Pancreas (tissue), 10 donors: Measurements from ENCODE around the gene TSPAN14. TPM values are rescaled to one million over a fixed set of nuclear protein-coding genes. Genes with fewer than 3 reads are reported as not detected.
"Not testable (repeated sequence)": the region's sequence is repeated elsewhere in the genome, so short reads cannot be mapped to it uniquely, and the experiment has no call there.

Experiments used
- ATAC-seq, 4 donors: fragments of 200-7000 bp; cut with Tn5 transposase; one replicate each; pipeline versions ENCODE4 v1.8.0 to v1.9.1; 2020; ENCODE audit warnings: mild to moderate bottlenecking in 4 of 4, moderate library complexity in 4 of 4
- DNase-seq, 6 donors: peaks; one replicate each; pipeline ENCODE4 v3.0.0-alpha.2; 2020
- FAIRE-seq: peaks from 2 replicates; lab custom pipeline; 2012; peaks lifted over from hg19 to GRCh38; lab: Jason Lieb, UNC
- H3K27ac ChIP-seq, 4 donors: fragments of 200-600 bp; sonication (generic); 1 replicate in 3 of 4; 2 replicates in 1 of 4; pipeline versions ENCODE4 v1.5.0 to v1.8.0; 2020
- H3K27me3 ChIP-seq, 4 donors: fragments of 200-600 bp; one replicate each; pipeline ENCODE4 v1.8.0; 2021
- H3K36me3 ChIP-seq, 3 donors: fragments of 200-600 bp; sonication (generic) in 1 of 3; one replicate each; pipeline versions ENCODE4 v1.5.0 to v1.8.0; 2020 to 2021
- H3K4me1 ChIP-seq, 3 donors: fragments of 200-600 bp; one replicate each; pipeline ENCODE4 v1.8.0; 2021
- H3K4me3 ChIP-seq, 4 donors: fragments of 200-600 bp; sonication (generic) in 2 of 4; one replicate each; pipeline versions ENCODE4 v1.5.0 to v1.8.0; 2020 to 2021
- H3K9me3 ChIP-seq, 4 donors: fragments of 200-600 bp; one replicate each; pipeline ENCODE4 v1.8.0; 2021
- WGBS, 2 donors: extraction: QIAGEN DNeasy Blood & Tissue Kit; methylation state at CpG; one replicate each; pipeline ENCODE4 v1.1.7; 2013; 5-methylcytosine and 5-hydroxymethylcytosine counted together
- intact Hi-C, 3 donors: fragments of 100-400 bp; cut with DNase I; formaldehyde crosslinking; loops; one replicate each; pipeline versions ENCODE4 v1.11.1 to v1.14.2; 2022
- polyA plus RNA-seq, 2 donors: library from polyadenylated mRNA; stranded (reverse); fragments of 200-250 nt; gene quantifications; one replicate each; pipeline ENCODE4 v1.2.3, GENCODE V29; 2013
- total RNA-seq, 6 donors: library from RNA; stranded (reverse); fragmentation: NEBNext Ultra II Directional in 4 of 6; extraction: Animal tissue kit (Norgen Biotek cat#: 25700) in 4 of 6; gene quantifications; one replicate each; pipeline versions ENCODE4 v1.2.1 to v1.2.4, GENCODE V29; 2021 to 2023
- TF ChIP-seq, protein P1 (sequence below), 4 donors: fragments of 200-600 bp; sonication (generic) in 3 of 4; IDR thresholded peaks; one replicate each; pipeline versions ENCODE4 v1.5.0 to v1.8.0; 2021; ENCODE audit warnings: antibody characterized with exemption in 4 of 4
- donor health status: healthy with polysubstance abuse.
- donor health status: DM: no; HTN: no; CAD: no; lungs with moderate emphysema.
- donor health status: DM: no; HTN: no; CAD: no.
- donor health status: control.
- donor health status: control.
- donor health status: Bipolar disorder and iron deficiency.
- donor health status: DM: yes; HTN: yes; CAD: no.
- donor health status: DM: no; HTN: no; CAD: no.
- donor health status: DM: no; HTN: no; CAD: no.
- donor health status: DM: yes; HTN: yes; CAD: no.

TSPAN14 gene
- total and polyA plus RNA-seq, 8 donors = 10.6 to 61.9 (median 23.2) TPM

DNA sequence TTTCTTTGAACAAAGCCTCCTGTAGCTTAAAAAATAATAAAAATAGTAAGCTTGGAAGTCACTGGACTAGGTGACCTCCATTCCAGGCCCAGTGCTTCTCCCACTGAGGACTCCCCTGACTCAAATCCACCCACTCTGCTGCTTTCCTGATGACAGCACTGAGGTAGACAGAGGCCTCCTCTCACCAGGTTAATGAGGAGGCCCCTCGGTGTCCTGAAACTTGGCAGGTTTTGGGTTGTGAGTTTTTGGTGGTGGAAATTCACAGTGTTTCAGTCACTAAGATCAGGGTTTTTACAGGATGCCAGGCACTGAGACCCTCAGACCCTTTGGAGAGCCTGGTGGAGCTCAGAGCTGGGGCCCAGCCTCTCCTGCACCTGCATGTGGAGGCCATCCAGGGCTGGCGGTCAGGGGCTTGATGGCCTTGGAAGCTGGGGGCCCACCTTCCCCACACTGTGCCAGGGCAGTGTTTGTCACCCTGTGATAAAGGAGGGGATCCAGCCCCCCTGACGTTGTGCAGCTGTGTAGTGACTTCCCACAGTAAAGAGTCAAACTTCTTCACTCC lies 19.1 kb downstream of the TSPAN14 start:
- ATAC-seq = no peak
- H3K4me1 ChIP-seq = peaks cover 0 to 11% (median 0%) of the 10 kb centered on the region in 3 donors
- H3K9me3 ChIP-seq = no peaks in the 10 kb centered on the region
- no peaks in the 10 kb centered on the region for H3K36me3 ChIP-seq
- TF ChIP-seq, protein P1, sequence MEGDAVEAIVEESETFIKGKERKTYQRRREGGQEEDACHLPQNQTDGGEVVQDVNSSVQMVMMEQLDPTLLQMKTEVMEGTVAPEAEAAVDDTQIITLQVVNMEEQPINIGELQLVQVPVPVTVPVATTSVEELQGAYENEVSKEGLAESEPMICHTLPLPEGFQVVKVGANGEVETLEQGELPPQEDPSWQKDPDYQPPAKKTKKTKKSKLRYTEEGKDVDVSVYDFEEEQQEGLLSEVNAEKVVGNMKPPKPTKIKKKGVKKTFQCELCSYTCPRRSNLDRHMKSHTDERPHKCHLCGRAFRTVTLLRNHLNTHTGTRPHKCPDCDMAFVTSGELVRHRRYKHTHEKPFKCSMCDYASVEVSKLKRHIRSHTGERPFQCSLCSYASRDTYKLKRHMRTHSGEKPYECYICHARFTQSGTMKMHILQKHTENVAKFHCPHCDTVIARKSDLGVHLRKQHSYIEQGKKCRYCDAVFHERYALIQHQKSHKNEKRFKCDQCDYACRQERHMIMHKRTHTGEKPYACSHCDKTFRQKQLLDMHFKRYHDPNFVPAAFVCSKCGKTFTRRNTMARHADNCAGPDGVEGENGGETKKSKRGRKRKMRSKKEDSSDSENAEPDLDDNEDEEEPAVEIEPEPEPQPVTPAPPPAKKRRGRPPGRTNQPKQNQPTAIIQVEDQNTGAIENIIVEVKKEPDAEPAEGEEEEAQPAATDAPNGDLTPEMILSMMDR (IDR thresholded peaks at IDR 0.05) = no peak
- 67 to 72% methylated on average over 3 of the region's 3 CpGs for WGBS, 2 donors
- intact Hi-C loops = no loop called here
- no peak for FAIRE-seq
- H3K4me3 ChIP-seq = no peak overlapping the region
- DNase-seq = peak in 1 of 6 donors; percentile 34
- H3K27ac ChIP-seq = peak overlapping the region in 1 of 4 donors; percentile 29
- H3K27me3 ChIP-seq = no peaks in the 10 kb centered on the region

DNA sequence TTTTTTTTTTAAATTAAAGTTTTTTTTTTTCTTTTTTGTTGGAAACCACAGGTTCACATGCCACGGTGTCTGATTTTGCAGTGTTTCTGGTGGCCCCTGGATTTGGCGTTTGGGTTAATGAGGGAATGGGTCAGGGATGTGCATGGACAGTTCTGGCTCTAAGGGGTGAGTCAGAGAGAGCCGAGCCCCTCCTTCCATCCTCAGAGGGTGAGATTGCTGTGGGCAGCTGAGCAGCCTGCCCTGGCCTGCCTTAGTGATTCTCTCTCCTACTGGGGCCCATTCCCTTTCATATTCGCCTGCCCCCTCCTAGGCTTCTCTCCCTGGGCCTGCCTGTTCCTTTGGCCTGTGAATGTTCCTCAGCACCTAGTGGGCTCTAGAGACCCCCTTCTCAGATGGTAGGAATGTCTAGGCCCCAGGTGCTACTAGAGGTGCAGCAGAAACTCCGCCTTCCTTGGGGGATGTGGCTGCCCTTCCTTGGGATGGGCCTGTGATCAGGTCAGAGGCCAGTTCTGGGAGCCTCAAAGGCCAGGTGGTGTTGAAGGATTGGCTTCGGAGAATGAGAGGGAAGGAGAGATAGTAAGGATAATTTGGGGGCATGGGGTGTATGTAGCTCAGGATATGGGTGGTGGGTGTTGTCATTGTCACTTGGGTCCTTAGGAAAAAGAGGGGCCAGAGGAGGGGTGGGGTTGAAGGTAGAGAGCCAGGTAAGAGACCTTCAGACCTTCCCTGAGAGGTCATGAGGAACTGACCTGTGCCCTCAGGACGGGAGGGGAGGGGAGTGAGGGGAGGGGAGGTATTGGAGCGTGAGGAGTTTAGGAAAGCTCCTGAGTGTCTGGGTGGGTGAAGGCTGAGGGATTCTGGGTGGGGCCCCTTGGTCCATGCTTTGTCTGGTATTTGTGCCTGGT lies 19.8 kb downstream of the TSPAN14 start:
- peak in 1 of 6 donors; percentile 11 for DNase-seq
- Histone ChIP-seq H3K9me3 (no peaks in the 10 kb centered on the region), H3K36me3 (no peaks in the 10 kb centered on the region), H3K4me3 (no peak overlapping the region), H3K27me3 (no peaks in the 10 kb centered on the region), H3K27ac (no peak overlapping the region), H3K4me1 (peaks cover 0 to 8% (median 0%) of the 10 kb centered on the region in 3 donors)
- ATAC-seq = no peak
- WGBS, 2 donors = 85 to 90% methylated on average over 8 of the region's 8 CpGs
- TF ChIP-seq, protein P1 (IDR thresholded peaks at IDR 0.05) = no peak
- FAIRE-seq = no peak
- intact Hi-C loops = no loop called here

DNA sequence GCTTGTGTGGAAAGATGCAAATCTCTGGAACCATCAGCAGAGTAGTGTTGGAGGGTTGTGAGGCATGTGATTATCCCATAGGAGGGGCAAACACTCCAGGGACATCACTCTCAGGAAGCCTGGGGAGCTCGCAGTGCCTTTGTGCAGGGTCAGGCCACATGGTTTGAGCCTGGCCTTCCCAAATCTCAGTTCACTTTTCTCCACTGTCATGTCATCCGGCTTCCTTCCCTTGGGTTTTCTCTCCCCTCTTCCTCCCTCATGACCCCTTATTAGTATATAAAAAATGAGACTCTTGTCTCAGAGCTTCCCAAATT lies 20.4 kb downstream of the TSPAN14 start:
- intact Hi-C loops = no loop called here

DNA sequence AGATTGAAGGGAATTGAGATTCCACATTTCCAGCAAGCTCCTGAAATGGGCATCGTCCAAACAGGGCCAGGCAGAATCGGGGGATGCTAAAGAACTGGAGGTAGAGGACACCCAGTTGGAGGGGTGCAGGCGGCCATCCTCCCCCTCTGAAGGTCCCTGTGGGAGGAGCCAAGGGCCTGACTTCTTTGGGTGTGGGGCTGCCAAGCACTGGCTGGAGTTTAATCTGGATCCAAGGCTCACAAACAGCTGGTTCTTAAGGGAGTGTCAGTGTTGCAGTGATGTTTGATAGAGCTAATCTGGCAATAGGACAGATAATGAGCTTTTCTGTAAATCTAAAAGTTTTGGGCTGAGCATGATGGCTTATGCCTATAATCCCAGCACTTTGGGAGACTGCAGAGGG lies 20.8 kb downstream of the TSPAN14 start:
- H3K27ac ChIP-seq = no peak overlapping the region
- no peak for FAIRE-seq
- peak in 1 of 4 donors; percentile 11 for ATAC-seq
- WGBS, 2 donors = 85 to 89% methylated on average over 3 of the region's 3 CpGs
- no peaks in the 10 kb centered on the region for H3K9me3 ChIP-seq
- H3K27me3 ChIP-seq = no peaks in the 10 kb centered on the region
- H3K4me1 ChIP-seq = peaks cover 0 to 8% (median 0%) of the 10 kb centered on the region in 3 donors
- H3K4me3 ChIP-seq = no peak overlapping the region
- intact Hi-C loops = no loop called here
- TF ChIP-seq, protein P1 (IDR thresholded peaks at IDR 0.05) = no peak
- no peaks in the 10 kb centered on the region for H3K36me3 ChIP-seq
- peak in 1 of 6 donors; percentile 17 for DNase-seq

More for the DNA sequence above, 20.4 kb downstream of the TSPAN14 start:
- TF ChIP-seq, protein P1 (IDR thresholded peaks at IDR 0.05) = no peak
- 89% methylated on average over 2 of the region's 2 CpGs for WGBS, 2 donors
- Histone ChIP-seq H3K27ac (no peak overlapping the region), H3K27me3 (no peaks in the 10 kb centered on the region), H3K36me3 (no peaks in the 10 kb centered on the region), H3K9me3 (no peaks in the 10 kb centered on the region), H3K4me1 (peaks cover 0 to 8% (median 0%) of the 10 kb centered on the region in 3 donors), H3K4me3 (no peak overlapping the region)
- ATAC-seq = peak in 1 of 4 donors; percentile 13
- peak in 1 of 6 donors; percentile 7 for DNase-seq
- FAIRE-seq = no peak

DNA sequence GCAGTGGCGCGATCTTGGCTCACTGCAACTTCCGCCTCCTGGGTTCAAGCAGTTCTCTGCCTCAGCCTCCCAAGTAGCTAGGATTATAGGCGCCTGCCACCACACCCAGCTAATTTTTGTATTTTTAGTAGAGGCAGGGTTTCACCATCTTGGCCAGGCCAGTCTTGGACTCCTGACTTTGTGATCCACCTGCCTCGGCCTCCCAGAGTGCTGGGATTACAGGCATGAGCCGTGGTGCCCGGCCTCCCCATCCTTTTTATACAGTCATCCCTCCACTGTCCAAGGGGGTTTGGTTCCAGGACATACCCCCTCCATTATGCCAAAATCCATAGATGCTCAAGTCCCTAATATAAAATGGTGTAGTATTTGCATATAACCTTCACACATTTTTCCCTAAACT lies 21.5 kb downstream of the TSPAN14 start:
- H3K4me3 ChIP-seq, ATAC-seq, H3K36me3 ChIP-seq, H3K9me3 ChIP-seq, H3K27me3 ChIP-seq, H3K4me1 ChIP-seq, FAIRE-seq, intact Hi-C loops, H3K27ac ChIP-seq: not testable (repeated sequence)
- WGBS, 2 donors = 94 to 97% methylated on average over 7 of the region's 7 CpGs
- DNase-seq = peak in 1 of 6 donors; percentile 15
